Endothelial cell of umbilical vein (primary cell): ENCODE data around the gene PARD3B. TPM values are rescaled to one million over a fixed set of nuclear protein-coding genes. Genes with fewer than 3 reads are reported as not detected.

ENCODE experiments used
- BruUV-seq: library from RNA; stranded (reverse); fragments of 400-500 nt; replicated peaks from 2 replicates; lab custom pipeline; 2021; lab: Mats Ljungman, UMichigan
- CTCF ChIA-PET: fragments of 300-600, 350-600 bp; sonication (Branson Sonifier 250); formaldehyde crosslinking; loops from one replicate; lab custom pipeline; 2021; ENCODE audit warnings: antibody characterized with exemption, inconsistent platforms; lab: Charles Lee
- POLR2A ChIA-PET: fragments of 300-600, 350-600 bp; sonication (Branson Sonifier 250); formaldehyde crosslinking; loops from one replicate; lab custom pipeline; 2021; ENCODE audit warnings: antibody characterized with exemption, inconsistent platforms; lab: Charles Lee
- DNase-seq: peaks from one replicate; pipeline ENCODE4 v3.0.0-alpha.2; 2011; ENCODE audit warnings: low read depth, low spot score
- FAIRE-seq: peaks from 2 replicates; lab custom pipeline; 2011; peaks lifted over from hg19 to GRCh38; lab: Jason Lieb, UNC
- H2AFZ ChIP-seq: 2 replicates; pipeline ENCODE4 v1.6.0; 2012; ENCODE audit warnings: low read depth, low read length, control low read depth, inconsistent platforms
- H3K27ac ChIP-seq: 2 replicates; pipeline ENCODE4 v1.5.1; 2011; ENCODE audit warnings: low read depth, mild to moderate bottlenecking, control low read depth, low read length, moderate library complexity; ENCODE audit not compliant: insufficient read depth
- H3K27me3 ChIP-seq, 2 experiments: 2 replicates each; pipeline versions ENCODE4 v1.6.0 to v1.6.1; 2011; ENCODE audit warnings: low read length in 2 of 2, mixed read lengths in 1 of 2; ENCODE audit not compliant: control insufficient read depth in 2 of 2, insufficient read depth in 2 of 2
- H3K36me3 ChIP-seq, 2 experiments: 2 replicates in 1 of 2; 3 replicates in 1 of 2; pipeline ENCODE4 v1.5.1; 2011; ENCODE audit warnings: low read length in 2 of 2, mild to moderate bottlenecking in 1 of 2, moderate library complexity in 1 of 2; ENCODE audit not compliant: control insufficient read depth in 2 of 2, insufficient read depth in 2 of 2; ENCODE audit errors: extremely low read depth in 1 of 2
- H3K4me1 ChIP-seq: 3 replicates; pipeline ENCODE4 v1.5.1; 2011; ENCODE audit warnings: mild to moderate bottlenecking, low read length; ENCODE audit not compliant: control insufficient read depth, insufficient read depth; ENCODE audit errors: extremely low read depth
- H3K4me2 ChIP-seq: 2 replicates; pipeline ENCODE4 v1.6.1; 2011; ENCODE audit warnings: low read length, control low read depth, mixed read lengths; ENCODE audit not compliant: insufficient read depth
- H3K4me3 ChIP-seq, 3 experiments: fragments of 200-600 bp in 1 of 3; sonication (generic), shearing (Covaris generic) in 1 of 3; replicated peaks in 1 of 3; 2 replicates each; pipeline ENCODE4 v1.5.1; 2011 to 2016; ENCODE audit warnings: control low read depth in 3 of 3, low read length in 3 of 3, mild to moderate bottlenecking in 2 of 3, inconsistent platforms in 1 of 3, low read depth in 1 of 3, moderate library complexity in 1 of 3; ENCODE audit not compliant: insufficient read depth in 1 of 3
- H3K79me2 ChIP-seq: 2 replicates; pipeline ENCODE4 v1.6.0; 2012; ENCODE audit warnings: low read length, inconsistent platforms; ENCODE audit not compliant: control insufficient read depth, insufficient read depth
- H3K9ac ChIP-seq: replicated peaks from 2 replicates; pipeline ENCODE3; 2011; ENCODE audit warnings: low read length, control low read depth; ENCODE audit not compliant: insufficient read depth; ENCODE audit errors: extremely low read depth
- H3K9me1 ChIP-seq: replicated peaks from 3 replicates; pipeline ENCODE4 v1.6.0; 2011; ENCODE audit warnings: mild to moderate bottlenecking, low read length; ENCODE audit not compliant: control insufficient read depth, insufficient read depth; ENCODE audit errors: extremely low read depth
- H3K9me3 ChIP-seq: replicated peaks from 2 replicates; pipeline ENCODE4 v1.5.1; 2012; ENCODE audit warnings: low read length, inconsistent platforms; ENCODE audit not compliant: control insufficient read depth, insufficient read depth
- H4K20me1 ChIP-seq: replicated peaks from 2 replicates; pipeline ENCODE3; 2011; ENCODE audit warnings: mild to moderate bottlenecking, low read length; ENCODE audit not compliant: control insufficient read depth, insufficient read depth; ENCODE audit errors: extremely low read depth
- CTCF ChIP-seq, 2 donors: IDR thresholded peaks; 1 replicate in 1 of 2; 2 replicates in 1 of 2; pipeline ENCODE4 v1.5.1; 2011; ENCODE audit warnings: low read length in 2 of 2, mild to moderate bottlenecking in 2 of 2, moderate library complexity in 2 of 2, control low read depth in 1 of 2, inconsistent platforms in 1 of 2, low read depth in 1 of 2; ENCODE audit not compliant: insufficient read depth in 1 of 2; ENCODE audit errors: extremely low read depth in 1 of 2
- EZH2 ChIP-seq: IDR thresholded peaks from 2 replicates; pipeline ENCODE4 v1.6.1; 2012; ENCODE audit warnings: borderline replicate concordance, low read depth, mild to moderate bottlenecking, moderate library complexity, low read length, inconsistent platforms; ENCODE audit not compliant: severe bottlenecking
- FOS ChIP-seq: IDR thresholded peaks from 2 replicates; pipeline ENCODE4 v1.6.1; 2011; ENCODE audit warnings: mild to moderate bottlenecking, low read length, moderate library complexity, borderline replicate concordance; ENCODE audit not compliant: insufficient read depth
- GATA2 ChIP-seq: IDR thresholded peaks from 2 replicates; pipeline ENCODE4 v1.7.0; 2011; ENCODE audit warnings: low read depth, mild to moderate bottlenecking, moderate library complexity, mixed read lengths, low read length; ENCODE audit not compliant: insufficient read length, insufficient read depth
- JUN ChIP-seq: IDR thresholded peaks from 2 replicates; pipeline ENCODE4 v1.6.1; 2011; ENCODE audit warnings: borderline replicate concordance, low read depth; ENCODE audit not compliant: insufficient read length, insufficient read depth
- MYC ChIP-seq: IDR thresholded peaks from one replicate; pipeline ENCODE4 v1.6.1; 2011; ENCODE audit warnings: mild to moderate bottlenecking, low read depth, low read length
- POLR2A ChIP-seq: IDR thresholded peaks from 2 replicates; pipeline ENCODE4 v1.6.1; 2012; ENCODE audit warnings: low read depth, mild to moderate bottlenecking, control low read depth, low read length
- POLR2AphosphoS5 ChIP-seq: IDR thresholded peaks from 2 replicates; pipeline ENCODE4 v1.6.1; 2012; ENCODE audit warnings: low read depth, mild to moderate bottlenecking, control low read depth, low read length, moderate library complexity; ENCODE audit not compliant: insufficient read depth
- dilution Hi-C: fragments of 300-500 bp; cut with MboI; formaldehyde crosslinking; loops from one replicate; pipeline ENCODE4 v1.15.0; 2019; ENCODE audit warnings: low sequenced_read_pairs; ENCODE audit not compliant: extremely low pct_ligation_motif_present
- intact Hi-C: fragments of 100-400 bp; cut with micrococcal nuclease; formaldehyde crosslinking; loops from one replicate; pipeline ENCODE4 v1.10.0; 2022
- polyA plus RNA-seq, 4 experiments: library from polyadenylated mRNA; depleted of rRNA in 3 of 4; stranded (reverse) in 3 of 4; unstranded in 1 of 4; fragments of >200 nt; gene quantifications; 2 replicates each; pipeline versions ENCODE4 v1.2.1 to v1.2.3, GENCODE V29; 2011 to 2012; ENCODE audit warnings: missing spikeins in 1 of 4
- total RNA-seq: library from RNA; stranded (reverse); gene quantifications from 2 replicates; pipeline ENCODE4 v1.2.3, GENCODE V29; 2021
- TF ChIP-seq, protein P1 (sequence below): IDR thresholded peaks from 2 replicates; pipeline ENCODE4 v1.6.1; 2011; ENCODE audit not compliant: insufficient read depth, insufficient read length

Gene PARD3B
- total and polyA plus RNA-seq, 2 donors (not counting 3 experiments of a cell fraction or from before 2014, with no cell fraction given) = 2.2 to 30.9 TPM

GRCh38 chr2:205408696-205409095, 863.4 kb downstream of the PARD3B start:
- no peaks in the 10 kb centered on the region for H3K9me1 ChIP-seq
- no peak overlapping the region for H3K4me3 ChIP-seq
- no peak overlapping the region for H2AFZ ChIP-seq
- no peak overlapping the region for H3K4me2 ChIP-seq
- ChIA-PET POLR2A (no interaction called here), CTCF (no interaction called here)
- BruUV-seq = no TSS peak
- no peaks in the 10 kb centered on the region for H3K79me2 ChIP-seq
- peaks cover 26% of the 10 kb centered on the region for H3K4me1 ChIP-seq
- H4K20me1 ChIP-seq = no peaks in the 10 kb centered on the region
- no peak overlapping the region for H3K27ac ChIP-seq
- no peaks in the 10 kb centered on the region for H3K27me3 ChIP-seq
- intact Hi-C loops = loop anchor here (10.0 kb wide), 1 partner anchor 1084 kb away; no protein-coding TSS in a partner anchor
- no peak for TF ChIP-seq POLR2AphosphoS5
- TF ChIP-seq GATA2 = no peak
- TF ChIP-seq EZH2 = no peak
- no peak for TF ChIP-seq FOS
- TF ChIP-seq, protein P1, sequence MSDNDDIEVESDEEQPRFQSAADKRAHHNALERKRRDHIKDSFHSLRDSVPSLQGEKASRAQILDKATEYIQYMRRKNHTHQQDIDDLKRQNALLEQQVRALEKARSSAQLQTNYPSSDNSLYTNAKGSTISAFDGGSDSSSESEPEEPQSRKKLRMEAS = no peak
- no peak for TF ChIP-seq CTCF (IDR thresholded peaks at IDR 0.05; ENCODE audit: extremely low read depth in 1 of 2, insufficient read depth in 1 of 2, low read depth in 1 of 2, low read length in 2 of 2)
- TF ChIP-seq MYC = no peak
- no peak for TF ChIP-seq POLR2A
- no peak for TF ChIP-seq JUN
- dilution Hi-C loops = no loop called here
- no peaks in the 10 kb centered on the region for H3K9me3 ChIP-seq
- H3K36me3 ChIP-seq = no peaks in the 10 kb centered on the region
- no peak for FAIRE-seq
- DNase-seq = no peak
- H3K9ac ChIP-seq = no peak overlapping the region
